Esophagus (tissue), 2 donors: ENCODE results near the gene CD300LG. TPM values are rescaled to one million over a fixed set of nuclear protein-coding genes. Genes with fewer than 3 reads are reported as not detected.
"Not testable (repeated sequence)": the region's sequence is repeated elsewhere in the genome, so short reads cannot be mapped to it uniquely, and the experiment has no call there.

Experiments
- H3K27ac ChIP-seq, 2 donors: one replicate each; pipeline ENCODE4 v1.5.1; 2013; ENCODE audit warnings: low read depth in 2 of 2, mild to moderate bottlenecking in 2 of 2, inconsistent platforms in 1 of 2, low read length in 1 of 2, moderate library complexity in 1 of 2
- H3K27me3 ChIP-seq, 2 donors: one replicate each; pipeline ENCODE4 v1.6.1; 2013; ENCODE audit warnings: low read length in 2 of 2, control low read depth in 1 of 2, mild to moderate bottlenecking in 1 of 2; ENCODE audit not compliant: insufficient read depth in 2 of 2, control insufficient read depth in 1 of 2
- H3K36me3 ChIP-seq, 2 donors: one replicate each; pipeline ENCODE4 v1.6.1; 2013; ENCODE audit warnings: low read length in 1 of 2; ENCODE audit not compliant: control insufficient read depth in 2 of 2, insufficient read depth in 2 of 2
- H3K4me1 ChIP-seq, 2 donors: one replicate each; pipeline ENCODE4 v1.6.1; 2013; ENCODE audit warnings: low read length in 1 of 2; ENCODE audit not compliant: control insufficient read depth in 2 of 2, insufficient read depth in 2 of 2
- H3K4me3 ChIP-seq, 2 donors: one replicate each; pipeline ENCODE4 v1.5.1; 2013; ENCODE audit warnings: low read length in 2 of 2, mild to moderate bottlenecking in 2 of 2, low read depth in 1 of 2, moderate library complexity in 1 of 2
- H3K9me3 ChIP-seq, 2 donors: one replicate each; pipeline ENCODE4 v1.6.1; 2013; ENCODE audit warnings: mild to moderate bottlenecking in 2 of 2, low read depth in 1 of 2, low read length in 1 of 2, moderate library complexity in 1 of 2; ENCODE audit not compliant: control insufficient read depth in 2 of 2, insufficient read depth in 1 of 2
- WGBS, 2 donors: extraction: QIAGEN DNeasy Blood & Tissue Kit; methylation state at CpG; one replicate each; pipeline ENCODE4 v1.1.7; 2013; 5-methylcytosine and 5-hydroxymethylcytosine counted together
- polyA plus RNA-seq, 2 donors: library from polyadenylated mRNA; stranded (reverse); fragments of 200-250 nt; gene quantifications; one replicate each; pipeline ENCODE4 v1.2.3, GENCODE V29; 2013
- donor health status: healthy with polysubstance abuse.
- donor health status: Bipolar disorder and iron deficiency.

The CD300LG gene
- polyA plus RNA-seq, 2 donors: 0.47 to 0.48 TPM

DNA sequence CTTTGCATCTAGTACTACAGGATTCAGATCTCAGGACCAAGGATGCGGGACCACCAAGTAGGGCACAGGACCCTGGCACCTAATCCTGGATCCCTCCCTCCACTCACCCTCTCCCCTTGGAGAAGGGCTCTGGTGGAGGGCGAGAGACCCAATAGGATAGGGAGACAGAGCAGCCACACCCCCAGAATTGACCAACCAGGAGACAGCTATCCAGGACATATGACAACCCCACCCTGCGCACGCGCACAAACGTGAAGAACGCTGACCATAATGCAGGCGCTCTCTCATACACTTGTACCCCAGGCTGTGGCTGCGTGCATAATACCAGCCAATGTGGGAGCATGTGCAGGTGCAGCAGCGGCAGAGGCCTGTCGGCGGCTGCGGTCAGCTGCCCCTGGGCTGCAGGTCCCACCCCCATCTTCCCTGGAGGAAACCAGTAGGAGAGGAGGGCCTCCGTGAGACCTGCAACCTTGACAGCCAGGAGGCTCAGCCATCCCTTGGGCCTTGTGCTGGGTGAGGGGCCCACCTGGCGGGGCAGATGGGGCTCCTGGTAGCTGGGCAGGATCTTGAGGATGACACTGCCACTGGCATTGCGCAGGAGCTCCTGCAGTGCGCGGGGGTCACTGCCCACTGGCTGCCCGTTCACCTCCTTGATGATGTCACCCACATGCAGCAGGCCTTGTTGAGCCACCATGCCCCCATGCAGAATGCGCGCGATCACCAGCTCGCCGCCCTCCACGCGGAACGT is 35.0 kb downstream of the CD300LG start:
- Histone ChIP-seq H3K27ac (no peak overlapping the region), H3K9me3 (no peaks in the 10 kb centered on the region), H3K4me3 (no peak overlapping the region), H3K4me1 (peaks cover 2 to 5% of the 10 kb centered on the region in 2 donors), H3K27me3 (no peaks in the 10 kb centered on the region), H3K36me3 (no peaks in the 10 kb centered on the region)
- 92 to 94% methylated on average over 27 of the region's 27 CpGs for WGBS, 2 donors

DNA sequence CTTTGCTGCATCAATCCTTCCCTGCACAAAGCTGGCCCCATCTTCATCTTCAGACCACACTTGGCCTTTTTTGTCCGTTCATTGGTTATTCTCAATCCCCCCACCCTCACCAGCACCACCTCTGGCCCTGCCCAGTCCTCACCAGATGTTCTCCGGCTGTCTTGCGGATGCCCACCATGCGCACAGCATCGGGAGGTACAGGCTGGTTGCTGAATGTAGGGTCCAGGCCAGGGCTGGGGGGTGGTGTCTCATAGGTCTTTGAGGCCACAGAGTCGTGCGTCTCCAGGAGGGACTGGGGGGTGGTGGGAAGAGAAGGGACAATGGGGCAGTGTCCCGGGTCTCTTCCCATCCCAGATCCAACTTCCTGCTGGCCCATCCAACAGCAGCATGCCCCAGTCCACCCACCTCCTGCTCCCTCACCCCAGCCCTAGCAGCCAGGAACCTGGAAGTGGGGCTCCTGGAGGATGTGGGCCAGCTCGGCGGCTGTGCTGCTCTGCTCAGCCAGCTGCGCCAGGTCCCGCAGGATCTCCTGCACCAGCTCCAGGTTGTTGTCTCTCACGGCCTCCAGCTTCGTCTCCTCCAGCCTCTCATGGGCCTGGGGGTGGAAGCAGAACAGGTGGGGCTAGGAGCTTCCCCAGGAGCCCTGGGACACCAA is 35.9 kb downstream of the CD300LG start:
- WGBS, 2 donors: 86% methylated on average over 14 of the region's 14 CpGs
- no peaks in the 10 kb centered on the region for H3K27me3 ChIP-seq
- H3K36me3 ChIP-seq: no peaks in the 10 kb centered on the region
- H3K9me3 ChIP-seq: no peaks in the 10 kb centered on the region
- no peak overlapping the region for H3K27ac ChIP-seq
- H3K4me1 ChIP-seq: peaks cover 2 to 5% of the 10 kb centered on the region in 2 donors
- H3K4me3 ChIP-seq: no peak overlapping the region

DNA sequence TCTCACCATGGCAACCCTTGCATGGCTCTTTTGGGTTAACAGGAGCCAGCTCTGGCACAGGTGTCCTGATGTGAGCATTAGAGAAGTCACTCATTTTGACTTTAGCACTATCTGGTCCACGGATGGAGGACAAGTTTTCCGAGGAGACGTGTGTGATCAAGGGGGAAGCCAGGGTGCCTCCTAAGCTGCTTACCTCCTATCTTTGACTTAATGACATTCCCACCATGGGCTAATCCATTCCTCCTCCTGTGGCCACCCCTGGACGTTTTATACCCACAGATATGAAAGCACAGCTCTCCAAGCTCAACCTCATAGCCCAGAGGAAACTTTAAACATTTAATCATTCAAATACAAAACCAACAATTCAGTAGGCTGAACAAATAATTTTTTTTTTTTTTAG is 41.6 kb downstream of the CD300LG start:
- H3K27ac ChIP-seq: no peak overlapping the region
- no peaks in the 10 kb centered on the region for H3K4me1 ChIP-seq
- H3K36me3 ChIP-seq: no peaks in the 10 kb centered on the region
- WGBS, 2 donors: 77 to 79% methylated on average over 4 of the region's 4 CpGs
- no peaks in the 10 kb centered on the region for H3K27me3 ChIP-seq
- no peaks in the 10 kb centered on the region for H3K9me3 ChIP-seq
- H3K4me3 ChIP-seq: no peak overlapping the region

DNA sequence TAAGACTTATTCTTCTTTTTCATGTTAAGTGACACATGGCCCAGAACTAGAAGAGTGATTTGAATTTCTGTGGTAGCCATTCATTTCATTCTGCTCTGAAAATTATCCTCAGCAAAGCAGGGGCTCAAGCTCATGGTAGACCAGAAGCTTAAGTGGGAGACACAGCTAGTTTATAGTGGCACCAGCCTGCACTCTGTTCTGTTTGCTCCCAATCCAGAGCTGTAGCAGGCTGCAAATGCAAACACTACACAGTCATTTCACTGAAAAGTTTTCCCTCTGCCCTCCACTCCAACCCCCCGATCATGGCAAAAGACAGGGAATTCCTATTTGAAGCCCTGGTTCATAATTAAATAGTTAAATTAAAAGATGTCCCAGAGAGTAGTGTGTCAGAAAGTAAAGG is 43.3 kb downstream of the CD300LG start:
- H3K36me3 ChIP-seq: no peaks in the 10 kb centered on the region
- no peak overlapping the region for H3K27ac ChIP-seq
- H3K4me3 ChIP-seq: no peak overlapping the region
- 96 to 100% methylated on average over 1 of the region's 1 CpG for WGBS, 2 donors
- no peaks in the 10 kb centered on the region for H3K4me1 ChIP-seq
- no peaks in the 10 kb centered on the region for H3K27me3 ChIP-seq
- no peaks in the 10 kb centered on the region for H3K9me3 ChIP-seq

DNA sequence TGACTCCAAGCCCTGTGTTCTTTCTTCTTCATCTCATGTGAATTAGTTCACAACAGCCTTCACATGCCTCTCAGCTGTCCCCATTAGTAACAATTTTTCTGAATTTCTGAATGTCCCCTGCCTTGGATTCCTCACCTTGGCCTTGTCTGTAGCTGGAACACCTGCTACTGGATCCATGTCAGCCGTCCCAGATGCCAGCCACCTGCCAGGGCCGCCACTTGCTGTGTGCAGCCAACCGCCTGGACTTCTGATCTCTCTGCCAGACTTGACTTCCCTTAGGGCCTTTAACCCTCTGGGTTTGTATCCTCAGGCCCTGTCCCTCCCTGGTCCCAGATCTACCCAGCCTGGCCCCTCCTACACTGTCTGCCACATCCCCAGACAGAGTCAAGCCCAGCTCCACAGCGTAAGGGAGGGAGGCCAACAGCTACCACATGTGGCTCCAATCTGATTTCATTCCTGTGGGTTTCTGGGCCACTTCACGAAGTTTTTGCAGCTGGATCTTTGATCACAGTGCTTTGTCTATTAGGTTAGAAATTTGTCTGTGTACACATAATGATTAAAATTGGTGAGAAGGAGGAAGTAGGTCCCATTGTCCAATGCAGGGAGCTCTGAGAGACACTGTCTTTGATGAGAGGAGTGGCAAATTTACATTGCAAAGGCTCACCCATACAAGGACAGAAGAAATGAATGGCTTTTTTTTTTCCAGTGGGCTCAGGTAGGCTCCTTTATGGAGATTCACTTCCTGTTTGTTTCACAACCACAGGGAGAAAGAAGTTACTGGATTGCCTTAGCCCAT is 45.1 kb downstream of the CD300LG start:
- Histone ChIP-seq H3K36me3 (no peaks in the 10 kb centered on the region), H3K4me3 (no peak overlapping the region), H3K4me1 (no peaks in the 10 kb centered on the region), H3K27me3 (no peaks in the 10 kb centered on the region), H3K27ac (no peak overlapping the region), H3K9me3 (no peaks in the 10 kb centered on the region)
- 72 to 84% methylated on average over 5 of the region's 5 CpGs for WGBS, 2 donors

DNA sequence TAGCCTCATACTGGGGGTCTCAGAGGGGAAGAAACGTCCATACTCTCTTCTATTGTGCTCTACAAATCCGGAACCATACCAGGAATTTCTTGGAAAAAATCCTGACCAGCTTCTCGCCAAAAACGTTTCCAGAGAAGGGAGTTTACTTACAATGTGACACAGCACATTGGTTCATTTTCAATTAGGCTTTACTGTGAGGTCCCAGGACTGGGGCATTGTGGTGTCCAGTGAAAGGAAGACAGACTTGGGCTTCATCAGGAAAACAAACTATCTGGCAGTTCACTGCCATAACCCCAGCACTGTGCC is 45.6 kb downstream of the CD300LG start:
- Histone ChIP-seq H3K36me3 (no peaks in the 10 kb centered on the region), H3K27me3 (no peaks in the 10 kb centered on the region), H3K4me1 (no peaks in the 10 kb centered on the region), H3K27ac (no peak overlapping the region), H3K9me3 (no peaks in the 10 kb centered on the region), H3K4me3 (no peak overlapping the region)
- 31 to 44% methylated on average over 4 of the region's 4 CpGs for WGBS, 2 donors

DNA sequence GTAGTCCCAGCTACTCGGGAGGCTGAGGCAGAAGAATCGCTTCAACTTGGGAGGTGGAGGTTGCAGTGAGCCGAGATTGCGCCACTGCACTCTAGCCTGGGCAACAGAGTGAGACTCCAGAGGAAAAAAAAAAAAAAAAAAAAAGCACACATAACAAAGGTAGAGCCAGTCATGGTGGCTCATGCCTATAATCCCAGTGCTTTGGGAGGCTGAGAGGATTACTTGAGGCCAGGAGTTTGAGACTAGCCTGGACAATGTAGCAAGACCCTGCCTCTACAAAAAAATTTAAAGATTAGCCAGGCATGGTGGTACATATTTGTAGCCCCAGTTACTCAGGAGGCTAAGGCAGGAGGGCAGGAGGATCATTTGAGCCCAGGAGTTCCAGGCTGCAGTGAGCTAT is 47.5 kb downstream of the CD300LG start:
- WGBS, 2 donors: 84 to 90% methylated on average over 4 of the region's 4 CpGs
- H3K27me3 ChIP-seq, H3K4me1 ChIP-seq, H3K27ac ChIP-seq, H3K4me3 ChIP-seq, H3K9me3 ChIP-seq, H3K36me3 ChIP-seq: not testable (repeated sequence)

DNA sequence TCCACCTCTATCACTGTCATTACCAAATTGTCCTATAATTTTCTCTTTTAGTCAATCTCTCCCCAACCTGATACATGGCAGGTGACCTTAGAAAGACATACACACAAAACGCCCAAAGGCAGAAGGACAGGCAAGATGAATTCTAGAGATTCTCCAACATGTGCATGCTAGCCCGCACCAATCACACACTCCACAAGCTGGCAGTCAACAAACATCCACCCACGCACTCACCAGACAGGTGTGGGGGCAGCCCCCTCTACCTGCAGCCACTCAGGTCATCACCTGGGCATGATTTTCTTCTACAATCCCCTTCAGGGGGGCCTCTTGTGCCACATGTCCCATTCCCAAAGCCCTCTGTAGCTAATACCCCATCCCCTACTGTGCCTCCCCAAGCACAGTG is 50.9 kb downstream of the CD300LG start:
- H3K4me1 ChIP-seq: peaks cover 3 to 11% of the 10 kb centered on the region in 2 donors
- H3K4me3 ChIP-seq: no peak overlapping the region
- H3K27ac ChIP-seq: no peak overlapping the region
- WGBS, 2 donors: 58 to 69% methylated on average over 3 of the region's 3 CpGs
- H3K27me3 ChIP-seq: no peaks in the 10 kb centered on the region
- no peaks in the 10 kb centered on the region for H3K9me3 ChIP-seq
- no peaks in the 10 kb centered on the region for H3K36me3 ChIP-seq

DNA sequence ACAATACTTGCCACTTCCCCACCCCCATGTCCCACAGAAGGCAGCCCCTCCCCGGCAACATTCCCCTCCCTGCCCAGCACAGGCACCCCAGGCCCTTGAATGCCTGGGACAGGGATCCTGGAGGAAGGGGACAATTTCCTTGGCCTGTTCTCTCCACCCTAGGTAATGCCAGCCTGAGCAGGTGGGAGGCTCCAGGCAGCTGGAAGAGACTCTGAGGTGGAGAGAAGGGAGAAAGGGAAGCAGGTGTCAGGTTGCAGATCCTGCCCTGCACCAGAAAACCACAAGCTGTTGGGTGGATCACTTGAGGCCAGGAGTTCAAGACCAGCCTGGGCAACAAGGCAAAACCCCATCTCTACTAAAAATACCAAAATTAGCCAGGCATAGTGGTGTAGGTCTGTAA is 51.5 kb downstream of the CD300LG start:
- H3K27me3 ChIP-seq: no peaks in the 10 kb centered on the region
- no peaks in the 10 kb centered on the region for H3K36me3 ChIP-seq
- H3K9me3 ChIP-seq: no peaks in the 10 kb centered on the region
- H3K4me1 ChIP-seq: peaks cover 3 to 11% of the 10 kb centered on the region in 2 donors
- no peak overlapping the region for H3K27ac ChIP-seq
- 31 to 67% methylated on average over 1 of the region's 1 CpG for WGBS, 2 donors
- no peak overlapping the region for H3K4me3 ChIP-seq
